Activated CD8-positive, alpha-beta T cell treated with anti-CD3 and anti-CD28 coated beads for 36 hours (primary cell): Measurements from ENCODE around the gene ICA1L. TPM values are rescaled to one million over a fixed set of nuclear protein-coding genes. Genes with fewer than 3 reads are reported as not detected.

Source experiments
- ATAC-seq: fragments of 200-7000 bp; cut with Tn5 transposase; one replicate; pipeline ENCODE4 v1.10.0; 2021; ENCODE audit warnings: mild to moderate bottlenecking, moderate library complexity
- CTCF ChIA-PET: fragments of 350-600 bp; sonication (Branson Sonifier 250); formaldehyde crosslinking; loops from one replicate; lab custom pipeline; 2021; ENCODE audit warnings: antibody characterized with exemption; lab: Charles Lee
- POLR2A ChIA-PET: fragments of 350-600 bp; sonication (Branson Sonifier 250); formaldehyde crosslinking; loops from one replicate; lab custom pipeline; 2021; ENCODE audit warnings: antibody characterized with exemption; lab: Charles Lee
- DNase-seq: peaks from one replicate; pipeline ENCODE4 v3.0.0-alpha.2; 2020
- H3K27ac Mint-ChIP-seq: one replicate; pipeline ENCODE4 v1.8.0; 2021; ENCODE audit warnings: mild to moderate bottlenecking, mixed read lengths
- H3K27me3 Mint-ChIP-seq: one replicate; pipeline ENCODE4 v1.8.0; 2021; ENCODE audit warnings: mixed read lengths
- H3K36me3 Mint-ChIP-seq: one replicate; pipeline ENCODE4 v1.8.0; 2021; ENCODE audit warnings: low read depth, mixed read lengths
- H3K4me1 Mint-ChIP-seq: one replicate; pipeline ENCODE4 v1.8.0; 2021; ENCODE audit warnings: low read depth, mixed read lengths
- H3K4me3 Mint-ChIP-seq: one replicate; pipeline ENCODE4 v1.8.0; 2021; ENCODE audit warnings: mild to moderate bottlenecking, moderate library complexity, mixed read lengths
- H3K9me3 Mint-ChIP-seq: one replicate; pipeline ENCODE4 v1.8.0; 2021; ENCODE audit warnings: mixed read lengths
- CTCF ChIP-seq: fragments of 200-600 bp; IDR thresholded peaks from one replicate; pipeline ENCODE4 v1.8.0; 2022; ENCODE audit warnings: antibody characterized with exemption, mild to moderate bottlenecking
- intact Hi-C: fragments of 100-400 bp; cut with micrococcal nuclease; formaldehyde crosslinking; loops from one replicate; pipeline ENCODE4 v1.10.0; 2022
- total RNA-seq, 2 experiments: library from RNA; stranded (reverse); gene quantifications; one replicate each; pipeline ENCODE4 v1.2.3, GENCODE V29; 2021

ICA1L gene
- total RNA-seq, 2 experiments from 2014 or later, result 7.1 to 8.0 TPM

GRCh38 chr2:202773301-202773973, 98.1 kb downstream of the ICA1L start:
- CTCF ChIA-PET, result no interaction called here
- intact Hi-C loops, result no loop called here
- peaks cover 22% of the 10 kb centered on the region for H3K36me3 Mint-ChIP-seq

GRCh38 chr2:202771741-202772460, 99.7 kb downstream of the ICA1L start:
- intact Hi-C loops, result no loop called here
- H3K9me3 Mint-ChIP-seq, result no peaks in the 10 kb centered on the region
- ChIA-PET POLR2A (no interaction called here), CTCF (interaction anchor here (0.6 kb wide), 1 partner anchor 11 kb away, joined by 3 read pairs; no protein-coding TSS in a partner anchor)
- no peak overlapping the region for H3K27ac Mint-ChIP-seq
- H3K27me3 Mint-ChIP-seq, result no peaks in the 10 kb centered on the region
- TF ChIP-seq CTCF, result no peak
- H3K36me3 Mint-ChIP-seq, result peaks cover 19% of the 10 kb centered on the region
- DNase-seq (no peak), ATAC-seq (no peak)
- H3K4me3 Mint-ChIP-seq, result no peak overlapping the region
- H3K4me1 Mint-ChIP-seq, result peaks cover 11% of the 10 kb centered on the region

More at GRCh38 chr2:202773301-202773973, 98.1 kb downstream of the ICA1L start:
- no peak for ATAC-seq
- POLR2A ChIA-PET, result interaction anchor here (0.6 kb wide), 1 partner anchor 9 kb away, joined by 3 read pairs; no protein-coding TSS in a partner anchor
- Mint-ChIP-seq H3K4me1 (peaks cover 5% of the 10 kb centered on the region), H3K9me3 (no peaks in the 10 kb centered on the region), H3K27ac (no peak overlapping the region), H3K4me3 (no peak overlapping the region), H3K27me3 (no peaks in the 10 kb centered on the region)
- no peak for DNase-seq
- TF ChIP-seq CTCF, result no peak

- intact Hi-C loops, result no loop called here
- POLR2A ChIA-PET, result no interaction called here
- H3K36me3 Mint-ChIP-seq, result peaks cover 19% of the 10 kb centered on the region
- DNase-seq (no peak), ATAC-seq (no peak)
- CTCF ChIA-PET, result no interaction called here
- no peaks in the 10 kb centered on the region for H3K9me3 Mint-ChIP-seq
- no peak overlapping the region for H3K27ac Mint-ChIP-seq
- peaks cover 11% of the 10 kb centered on the region for H3K4me1 Mint-ChIP-seq
- TF ChIP-seq CTCF, result no peak
- H3K4me3 Mint-ChIP-seq, result no peak overlapping the region
- no peaks in the 10 kb centered on the region for H3K27me3 Mint-ChIP-seq
These were observed 100.2 kb downstream of the ICA1L start for GRCh38 chr2:202771336-202771735.

- no peak for TF ChIP-seq CTCF
- Mint-ChIP-seq H3K27ac (no peak overlapping the region), H3K9me3 (no peaks in the 10 kb centered on the region), H3K4me1 (peaks cover 19% of the 10 kb centered on the region), H3K36me3 (peaks cover 24% of the 10 kb centered on the region), H3K4me3 (no peak overlapping the region), H3K27me3 (no peaks in the 10 kb centered on the region)
- ChIA-PET POLR2A (interaction anchor here (1.1 to 1.3 kb wide), 2 partner anchors 9 to 135 kb away, joined by 3 to 4 read pairs; partner anchors contain the start of gene FAM117B), CTCF (interaction anchor here (1.2 kb wide), 2 partner anchors 10 to 180 kb away, joined by 3 to 4 read pairs; no protein-coding TSS in a partner anchor)
- no peak for ATAC-seq
- intact Hi-C loops, result no loop called here
- no peak for DNase-seq
These were observed 102.4 kb downstream of the ICA1L start for GRCh38 chr2:202769201-202769600.
